ENCODE results near the gene SUPT4H1. TPM values are rescaled to one million over a fixed set of nuclear protein-coding genes. Genes with fewer than 3 reads are reported as not detected.

Gene SUPT4H1
- total RNA-seq, 1 experiment from 2014 or later = 53.8 TPM

DNA sequence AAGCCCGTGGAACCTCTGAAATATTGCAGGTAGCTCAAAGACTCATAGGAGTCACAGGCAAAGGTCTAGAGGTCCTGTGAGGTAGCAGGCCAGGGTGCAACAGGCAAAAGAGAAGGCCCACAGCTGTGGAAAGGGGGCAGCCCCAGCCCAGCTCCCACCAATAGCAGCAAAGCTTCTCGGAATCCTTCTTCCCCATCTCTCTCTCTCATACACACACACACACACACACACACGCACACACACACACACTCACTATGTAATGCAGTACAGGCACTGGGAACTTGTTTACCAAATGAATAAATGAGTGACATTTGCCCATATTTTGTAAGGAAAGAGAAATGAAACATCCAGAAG, 16.8 kb upstream of the SUPT4H1 start:
- in situ Hi-C loops (cut with HindIII; ENCODE audit: low pct_unique_long_range_greater_than_20kb, low sequenced_read_pairs) = no loop called here
- Histone ChIP-seq H3K36me3 (ENCODE audit: control insufficient read depth, insufficient read depth, low read length) (no peaks in the 10 kb centered on the region), H3K27ac (ENCODE audit: low read length) (no peak overlapping the region), H3K4me1 (ENCODE audit: control insufficient read depth, insufficient read depth, low read length) (no peaks in the 10 kb centered on the region), H3K4me3 (ENCODE audit: low read depth in 2 of 2, low read length in 2 of 2) (no peak overlapping the region), H3K9me3 (ENCODE audit: control insufficient read depth, insufficient read depth, low read depth, low read length) (no peaks in the 10 kb centered on the region), H3K27me3 (ENCODE audit: control insufficient read depth, insufficient read depth, low read length) (no peaks in the 10 kb centered on the region)
- CTCF ChIA-PET = no interaction called here
- TF ChIP-seq CTCF (IDR thresholded peaks at IDR 0.05) = no peak
- TF ChIP-seq REST (IDR thresholded peaks at IDR 0.05; ENCODE audit: insufficient read depth in 1 of 2, low read depth in 2 of 2, low read length in 1 of 2) = no peak
- TF ChIP-seq SIN3A (IDR thresholded peaks at IDR 0.05; ENCODE audit: borderline replicate concordance, insufficient read depth, low read depth, low read length) = no peak
- no peak for TF ChIP-seq TCF7L2 (IDR thresholded peaks at IDR 0.05; ENCODE audit: low read depth, low read length)
- no peak for TF ChIP-seq POLR2AphosphoS5 (IDR thresholded peaks at IDR 0.05; ENCODE audit: low read depth, low read length)
- intact Hi-C loops (cut with micrococcal nuclease; ENCODE audit: unreplicated experiment) = no loop called here
- DNase-seq (ENCODE audit: low read depth, low spot score) (no peak), ATAC-seq (no peak)
- no TSS peak for BruUV-seq (replicated peaks)
- POLR2A ChIA-PET = no interaction called here

DNA sequence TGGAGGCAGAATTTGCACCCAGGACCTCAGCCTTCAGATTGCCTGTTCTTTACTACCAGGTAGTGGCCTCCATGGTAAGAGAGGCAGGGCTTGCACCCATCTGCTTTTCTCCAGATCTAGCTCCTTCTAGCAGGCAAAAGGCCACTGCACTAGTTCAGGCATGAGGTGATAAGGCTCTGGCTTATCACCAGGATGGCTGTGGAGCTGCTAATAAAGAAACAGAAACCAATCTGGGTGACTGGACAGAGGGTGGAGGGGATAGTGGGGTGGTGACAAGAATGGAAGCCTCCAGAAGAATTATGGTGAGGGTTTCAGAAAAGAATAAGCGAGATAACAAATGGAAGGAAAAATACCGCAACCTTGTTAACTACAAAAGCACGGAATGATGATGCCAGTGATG, 15.5 kb upstream of the SUPT4H1 start:
- no TSS peak for BruUV-seq (replicated peaks)
- POLR2A ChIA-PET = no interaction called here
- in situ Hi-C loops (cut with HindIII; ENCODE audit: low pct_unique_long_range_greater_than_20kb, low sequenced_read_pairs) = no loop called here

More for the DNA sequence above, 15.5 kb upstream of the SUPT4H1 start:
- H3K36me3 ChIP-seq (ENCODE audit: control insufficient read depth, insufficient read depth, low read length) = no peaks in the 10 kb centered on the region
- H3K4me1 ChIP-seq (ENCODE audit: control insufficient read depth, insufficient read depth, low read length) = no peaks in the 10 kb centered on the region
- CTCF ChIA-PET = no interaction called here
- DNase-seq (ENCODE audit: low read depth, low spot score) (no peak), ATAC-seq (no peak)
- H3K27ac ChIP-seq (ENCODE audit: low read length) = no peak overlapping the region
- TF ChIP-seq REST (IDR thresholded peaks at IDR 0.05; ENCODE audit: insufficient read depth in 1 of 2, low read depth in 2 of 2, low read length in 1 of 2) = no peak
- no peaks in the 10 kb centered on the region for H3K27me3 ChIP-seq (ENCODE audit: control insufficient read depth, insufficient read depth, low read length)
- H3K9me3 ChIP-seq (ENCODE audit: control insufficient read depth, insufficient read depth, low read depth, low read length) = no peaks in the 10 kb centered on the region
- H3K4me3 ChIP-seq (ENCODE audit: low read depth in 2 of 2, low read length in 2 of 2) = no peak overlapping the region
- intact Hi-C loops (cut with micrococcal nuclease; ENCODE audit: unreplicated experiment) = no loop called here

Data from Panc1 (cell line).